ENCODE results near the gene ETFA.
"Not testable (repeated sequence)": the region's sequence is repeated elsewhere in the genome, so short reads cannot be mapped to it uniquely, and the experiment has no call there.

Gene ETFA

GRCh38 chr15:76270876-76271275, 40.4 kb downstream of the ETFA start:
- DNase-seq (ENCODE audit: low read depth): no peak
- TF ChIP-seq CTCF (conservative IDR thresholded peaks at IDR 0.05; ENCODE audit: low read length): no peak
- H3K4me3 ChIP-seq (ENCODE audit: low read length): no peak overlapping the region

DNA sequence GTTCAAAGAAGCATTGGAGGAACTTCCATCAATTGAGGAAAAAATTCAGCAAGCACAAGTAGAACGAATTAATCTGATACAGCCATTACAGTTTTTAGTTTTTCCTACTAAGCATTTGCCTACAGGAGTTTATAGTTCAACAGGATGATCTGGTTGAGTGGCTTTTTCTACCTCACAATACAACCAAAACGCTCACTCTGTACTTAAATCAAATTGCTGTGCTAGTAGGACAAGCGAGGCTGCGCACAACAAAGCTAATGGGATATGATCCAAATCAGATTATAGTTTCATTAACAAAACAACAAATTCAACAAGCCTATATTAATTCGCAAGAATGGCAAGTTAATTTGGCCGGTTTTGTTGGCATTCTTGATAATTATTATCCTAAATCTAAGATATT, 44.2 kb downstream of the ETFA start:
- no peak for DNase-seq (ENCODE audit: low read depth)
- no peak for TF ChIP-seq CTCF (conservative IDR thresholded peaks at IDR 0.05; ENCODE audit: low read length)

DNA sequence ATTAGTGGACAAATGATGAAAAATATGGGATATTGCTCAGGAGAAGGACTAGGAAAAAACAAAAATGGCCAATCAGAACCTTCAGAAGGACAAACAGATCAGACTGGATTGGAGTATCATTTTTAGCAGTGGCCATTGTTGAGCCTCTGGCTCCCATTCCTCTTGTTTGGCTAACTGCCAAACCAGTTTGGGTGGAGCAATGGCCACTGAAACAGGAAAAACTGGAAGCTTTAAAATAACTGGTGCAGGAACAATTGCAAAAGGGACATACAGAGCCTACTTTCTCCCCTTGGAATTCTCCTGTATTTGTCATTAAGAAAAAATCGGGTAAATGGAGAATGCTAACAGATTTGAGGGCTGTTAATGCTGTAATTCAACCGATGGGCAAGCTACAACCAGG, 45.5 kb downstream of the ETFA start:
- H3K4me3 ChIP-seq (ENCODE audit: low read length); DNase-seq (ENCODE audit: low read depth): not testable (repeated sequence)

More for the DNA sequence above, 44.2 kb downstream of the ETFA start:
- no peak overlapping the region for H3K4me3 ChIP-seq (ENCODE audit: low read length)

DNA sequence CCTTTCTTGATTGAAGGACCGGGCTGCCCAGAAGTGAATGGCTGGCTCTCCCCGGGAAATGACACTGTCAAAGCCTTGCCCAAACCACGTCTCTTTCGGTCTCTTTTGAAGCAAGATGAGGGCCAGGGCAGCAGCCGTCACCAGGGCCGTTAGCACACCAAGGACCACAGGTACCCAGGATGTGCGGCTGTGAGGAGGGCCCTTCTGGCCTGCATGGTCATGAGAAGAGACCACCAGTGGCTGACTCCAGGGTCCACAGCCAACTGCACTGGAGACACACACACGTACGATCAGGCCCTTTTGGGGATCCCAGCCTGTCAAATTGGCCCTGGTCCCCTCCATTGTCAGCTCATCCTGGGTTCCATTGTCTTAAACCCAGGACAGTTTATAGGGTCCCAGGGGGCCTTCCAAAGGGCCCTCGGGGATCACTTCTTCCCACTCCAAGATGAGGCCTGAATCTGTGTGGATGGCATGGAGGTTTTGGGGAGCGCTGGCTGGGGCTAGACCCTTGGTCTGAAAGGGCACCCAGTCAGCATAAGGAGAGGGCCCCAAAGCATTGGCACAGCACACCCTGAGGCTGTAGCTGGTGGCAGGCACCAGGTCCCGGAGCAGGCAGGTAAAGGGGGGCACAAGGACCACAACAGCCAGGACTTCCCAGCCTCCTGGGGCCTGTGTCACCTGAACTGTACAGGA, 50.9 kb downstream of the ETFA start:
- DNase-seq (ENCODE audit: low read depth): no peak
- H3K4me3 ChIP-seq (ENCODE audit: low read length): no peak overlapping the region
- TF ChIP-seq CTCF (conservative IDR thresholded peaks at IDR 0.05; ENCODE audit: low read length): no peak

DNA sequence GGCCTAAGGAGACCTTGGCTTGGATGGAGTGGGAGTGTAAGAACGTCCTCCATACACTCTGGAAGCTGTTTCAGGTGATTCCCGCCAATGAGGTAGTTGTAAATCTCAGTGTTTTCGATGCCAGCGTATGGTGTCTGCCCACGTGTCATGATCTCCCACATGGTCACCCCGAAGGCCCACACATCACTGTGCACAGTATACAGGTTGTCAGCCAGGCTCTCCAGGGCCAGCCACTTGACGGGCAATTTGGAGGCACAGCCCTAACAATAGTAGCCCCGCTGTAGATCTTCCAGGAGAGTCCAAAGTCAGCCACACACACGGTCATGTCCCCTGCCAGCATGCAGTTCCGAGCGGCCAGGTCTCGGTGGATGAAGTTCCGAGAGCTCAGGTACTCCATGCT, 51.9 kb downstream of the ETFA start:
- DNase-seq (ENCODE audit: low read depth): no peak
- TF ChIP-seq CTCF (conservative IDR thresholded peaks at IDR 0.05; ENCODE audit: low read length): no peak
- no peak overlapping the region for H3K4me3 ChIP-seq (ENCODE audit: low read length)

DNA sequence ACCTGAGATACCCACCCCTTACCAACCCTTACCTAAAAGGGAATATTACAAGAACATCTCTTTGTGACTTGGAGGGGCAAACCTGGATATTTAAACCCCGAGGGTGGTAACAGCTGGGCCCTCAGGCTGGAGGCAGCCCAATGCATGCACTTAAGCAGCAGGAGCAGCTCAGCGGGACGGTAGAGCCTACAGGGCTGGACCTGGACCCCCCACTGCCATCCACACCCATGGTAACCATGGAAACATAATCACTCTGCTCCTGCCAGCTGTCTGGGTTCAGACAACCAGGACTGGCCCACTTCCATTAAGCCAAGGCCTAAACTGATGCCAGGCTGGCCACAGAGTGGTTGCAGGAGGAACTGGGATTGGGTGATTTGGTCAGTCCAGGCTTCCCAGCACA, 52.8 kb downstream of the ETFA start:
- DNase-seq (ENCODE audit: low read depth): no peak
- H3K4me3 ChIP-seq (ENCODE audit: low read length): no peak overlapping the region
- TF ChIP-seq CTCF (conservative IDR thresholded peaks at IDR 0.05; ENCODE audit: low read length): no peak

- no peak for DNase-seq (ENCODE audit: low read depth)
- no peak overlapping the region for H3K4me3 ChIP-seq (ENCODE audit: low read length)
- no peak for TF ChIP-seq CTCF (conservative IDR thresholded peaks at IDR 0.05; ENCODE audit: low read length)
Observed at GRCh38 chr15:76253691-76254473, 57.4 kb downstream of the ETFA start.
